SH-SY5Y (cell line): ENCODE results near the gene ALKBH7.

ENCODE experiments used
- GATA2 ChIP-seq: IDR thresholded peaks from 2 replicates; pipeline ENCODE4 v1.6.1; 2011; ENCODE audit warnings: mild to moderate bottlenecking, low read depth, low read length
- GATA3 ChIP-seq: IDR thresholded peaks from 2 replicates; pipeline ENCODE4 v1.6.1; 2011; ENCODE audit warnings: low read depth, mild to moderate bottlenecking, low read length, moderate library complexity

ALKBH7 gene

GRCh38 chr19:6372594-6373095 is at the start of gene ALKBH7:
ALKBH7 (plus strand) TSS chr19:6372794; CDS start chr19:6372821, 27 bp downstream.
- TF ChIP-seq GATA2 (no peak), GATA3 (no peak)

- TF ChIP-seq GATA3 (no peak), GATA2 (no peak)
Observed at GRCh38 chr19:6324757-6325156, 47.8 kb upstream of the ALKBH7 start.

GRCh38 chr19:6325614-6326013 is 47.0 kb upstream of the ALKBH7 start:
- TF ChIP-seq GATA2: no peak

- no peak for TF ChIP-seq GATA3
- no peak for TF ChIP-seq GATA2
Observed at GRCh38 chr19:6326815-6327214, 45.8 kb upstream of the ALKBH7 start.

GRCh38 chr19:6333439-6333838 is 39.2 kb upstream of the ALKBH7 start, which contains the start of gene ACER1:
ACER1 (minus strand) TSS chr19:6333612; CDS start chr19:6333551, 61 bp downstream.
- TF ChIP-seq GATA2 (no peak), GATA3 (no peak)

GRCh38 chr19:6334490-6335285 is 37.9 kb upstream of the ALKBH7 start:
- TF ChIP-seq GATA3 (no peak), GATA2 (no peak)

GRCh38 chr19:6340493-6341201 is 31.9 kb upstream of the ALKBH7 start:
- TF ChIP-seq GATA3 (no peak), GATA2 (no peak)

- TF ChIP-seq GATA2 (no peak), GATA3 (no peak)
Observed at GRCh38 chr19:6343462-6343861, 29.1 kb upstream of the ALKBH7 start.

- TF ChIP-seq GATA3 (no peak), GATA2 (no peak)
Observed at GRCh38 chr19:6350688-6351087, 21.9 kb upstream of the ALKBH7 start.

- TF ChIP-seq GATA2 (no peak), GATA3 (no peak)
Observed at GRCh38 chr19:6352381-6353165, 20.0 kb upstream of the ALKBH7 start.

GRCh38 chr19:6354098-6354674 is 18.4 kb upstream of the ALKBH7 start:
- no peak for TF ChIP-seq GATA2
- TF ChIP-seq GATA3: no peak

- no peak for TF ChIP-seq GATA2
- no peak for TF ChIP-seq GATA3
Observed at GRCh38 chr19:6357174-6357573, 15.4 kb upstream of the ALKBH7 start.

GRCh38 chr19:6358003-6358402 is 14.6 kb upstream of the ALKBH7 start:
- TF ChIP-seq GATA2 (no peak), GATA3 (no peak)
